Measurements from ENCODE around the gene TRIM46.

The TRIM46 gene

DNA sequence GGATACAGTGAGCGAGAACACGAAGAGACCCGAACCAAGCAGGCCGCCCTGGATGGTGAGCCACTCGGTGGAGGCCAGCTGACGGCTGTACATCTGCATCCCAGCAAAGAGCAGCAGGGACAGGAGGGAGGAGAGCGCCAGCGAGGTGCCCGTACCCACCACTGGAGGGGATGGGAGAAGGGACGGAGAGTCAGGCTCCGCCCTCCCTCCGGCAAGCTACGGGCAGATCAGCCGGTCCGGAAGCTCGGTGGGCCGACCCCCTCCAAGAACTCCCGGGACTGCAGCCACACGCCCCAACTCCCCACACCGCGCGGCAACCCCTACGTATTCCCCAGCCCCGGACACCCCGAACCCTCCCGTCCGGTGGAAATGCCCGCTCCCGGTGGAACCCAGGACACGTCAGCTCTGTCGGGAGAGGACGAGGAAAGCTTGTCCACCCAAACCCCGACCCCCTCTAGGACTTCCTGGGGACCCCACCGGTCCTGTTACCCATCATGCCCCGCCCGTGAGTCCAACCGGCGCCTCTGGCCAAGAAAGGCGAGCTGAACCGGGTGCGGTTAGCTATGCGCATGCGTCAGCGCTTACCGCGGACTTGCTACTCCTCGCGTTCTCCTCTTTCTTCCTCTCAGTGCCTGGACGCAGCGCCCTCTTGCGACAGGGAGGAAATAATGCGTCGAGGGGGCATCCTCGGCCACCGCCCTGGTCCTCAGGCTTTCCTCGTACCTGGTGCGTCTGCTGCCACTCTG is 744 bp upstream of the TRIM46 start, which contains the start of gene KRTCAP2:
Gene KRTCAP2, minus strand, starts transcription at position 573 of the 746 bp plus-strand sequence. Its CDS starts 80 bp downstream, at position 493.
- no peak for FAIRE-seq

DNA sequence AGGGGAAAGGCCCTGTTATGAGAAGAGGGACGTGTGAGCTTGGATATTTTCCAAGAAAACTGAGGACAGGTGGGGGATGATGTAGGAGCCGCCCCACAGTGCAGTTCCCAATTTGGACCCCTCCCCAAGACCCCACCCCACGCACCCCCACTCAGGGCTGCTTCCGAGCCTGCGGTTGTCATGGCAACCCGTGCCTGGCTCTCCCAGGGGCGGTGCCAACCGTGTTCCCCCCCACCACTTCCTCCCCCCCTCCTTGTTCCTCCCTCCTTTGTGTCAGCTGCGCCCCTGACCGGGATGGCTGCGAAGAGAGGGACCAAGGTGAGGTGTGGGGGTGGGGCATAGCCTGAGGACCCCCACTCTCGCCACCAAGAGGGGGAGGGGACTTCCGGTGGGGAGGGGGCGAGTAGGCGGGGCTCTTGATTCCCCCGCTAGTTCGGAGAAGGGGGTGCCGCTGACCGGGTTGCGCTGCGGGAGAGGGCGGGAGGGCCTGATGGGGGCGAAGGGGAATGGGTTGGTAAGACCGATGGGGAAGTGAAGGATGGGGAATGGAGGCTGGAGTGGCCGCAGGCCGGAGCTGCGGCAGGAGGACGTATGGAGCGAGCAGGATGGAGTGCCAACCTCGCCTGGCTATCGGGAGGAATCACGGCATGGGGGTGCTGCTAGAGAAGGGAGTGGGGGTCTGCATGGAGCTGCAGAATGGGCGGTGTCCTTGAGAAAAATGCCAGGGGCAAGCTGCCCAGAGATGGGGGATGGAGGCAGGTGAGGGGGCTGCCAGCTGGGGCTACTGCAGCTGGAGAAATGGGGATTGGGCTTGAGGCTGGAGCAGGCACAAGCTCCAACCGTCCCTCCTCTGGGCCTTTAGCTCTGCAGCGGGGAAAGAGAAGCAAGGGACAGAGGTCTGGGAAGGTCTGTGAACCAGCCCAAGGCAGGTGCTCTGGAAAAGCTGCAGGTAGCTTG is 953 bp downstream of the TRIM46 start:
- no peak for FAIRE-seq

DNA sequence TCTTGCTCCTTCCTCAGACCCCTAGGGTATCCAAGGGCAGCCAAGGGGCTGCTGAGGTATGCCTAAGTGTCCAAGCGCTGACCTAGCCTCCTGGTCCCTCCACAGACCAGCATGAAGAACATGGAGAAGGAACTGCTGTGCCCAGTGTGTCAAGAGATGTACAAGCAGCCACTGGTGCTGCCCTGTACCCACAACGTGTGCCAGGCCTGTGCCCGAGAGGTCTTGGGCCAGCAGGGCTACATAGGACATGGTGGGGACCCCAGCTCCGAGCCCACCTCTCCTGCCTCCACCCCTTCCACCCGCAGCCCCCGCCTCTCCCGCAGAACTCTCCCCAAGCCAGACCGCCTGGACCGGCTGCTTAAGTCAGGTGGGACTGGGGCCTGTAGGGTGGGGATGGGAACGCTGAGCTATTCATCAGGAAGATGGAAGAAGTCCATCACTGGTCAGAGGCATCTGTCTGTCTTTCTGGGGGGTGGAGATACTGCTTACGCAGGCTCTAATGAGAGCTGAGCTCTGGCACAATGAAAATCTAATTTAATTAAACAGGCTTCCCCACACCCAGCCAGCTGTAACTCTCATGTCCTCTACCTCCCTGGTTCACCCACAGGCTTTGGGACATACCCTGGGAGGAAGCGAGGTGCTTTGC is 1.8 kb downstream of the TRIM46 start:
- FAIRE-seq = no peak

DNA sequence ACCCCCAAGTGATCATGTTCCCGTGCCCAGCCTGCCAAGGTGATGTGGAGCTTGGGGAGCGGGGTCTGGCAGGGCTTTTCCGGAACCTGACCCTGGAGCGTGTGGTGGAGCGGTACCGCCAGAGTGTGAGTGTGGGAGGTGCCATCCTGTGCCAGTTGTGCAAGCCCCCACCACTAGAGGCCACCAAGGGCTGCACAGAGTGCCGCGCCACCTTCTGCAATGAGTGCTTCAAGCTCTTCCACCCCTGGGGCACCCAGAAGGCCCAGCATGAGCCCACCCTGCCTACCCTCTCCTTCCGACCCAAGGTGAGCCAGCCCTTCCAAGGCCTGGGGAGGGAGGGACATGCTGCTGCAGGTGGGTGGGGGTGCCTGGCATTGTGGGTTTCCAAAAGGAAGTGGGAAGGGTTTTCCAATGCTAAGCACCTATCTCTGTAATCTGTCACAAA is 2.3 kb downstream of the TRIM46 start:
- no peak for FAIRE-seq

DNA sequence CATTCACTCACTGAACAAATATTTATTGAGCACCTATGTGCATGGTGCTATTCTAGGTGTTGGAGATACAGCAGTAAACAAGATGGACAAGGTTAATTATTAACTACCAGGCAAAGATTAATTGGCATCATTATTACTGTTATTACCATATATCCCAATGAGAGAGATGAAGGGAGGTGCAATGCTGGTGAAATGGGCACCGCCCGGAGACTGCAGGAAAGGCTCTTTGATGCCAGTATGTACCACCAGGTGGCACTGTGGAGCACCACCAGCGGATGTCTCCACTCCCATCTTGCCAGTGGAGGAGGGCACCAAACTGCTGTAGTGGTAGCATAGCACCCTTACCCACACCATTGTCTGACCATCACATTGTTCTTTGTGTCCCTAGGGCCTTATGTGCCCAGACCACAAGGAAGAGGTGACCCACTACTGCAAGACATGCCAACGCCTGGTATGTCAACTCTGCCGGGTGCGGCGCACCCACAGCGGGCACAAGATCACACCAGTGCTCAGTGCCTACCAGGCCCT is 3.0 kb downstream of the TRIM46 start:
- peak; percentile 61 for FAIRE-seq

DNA sequence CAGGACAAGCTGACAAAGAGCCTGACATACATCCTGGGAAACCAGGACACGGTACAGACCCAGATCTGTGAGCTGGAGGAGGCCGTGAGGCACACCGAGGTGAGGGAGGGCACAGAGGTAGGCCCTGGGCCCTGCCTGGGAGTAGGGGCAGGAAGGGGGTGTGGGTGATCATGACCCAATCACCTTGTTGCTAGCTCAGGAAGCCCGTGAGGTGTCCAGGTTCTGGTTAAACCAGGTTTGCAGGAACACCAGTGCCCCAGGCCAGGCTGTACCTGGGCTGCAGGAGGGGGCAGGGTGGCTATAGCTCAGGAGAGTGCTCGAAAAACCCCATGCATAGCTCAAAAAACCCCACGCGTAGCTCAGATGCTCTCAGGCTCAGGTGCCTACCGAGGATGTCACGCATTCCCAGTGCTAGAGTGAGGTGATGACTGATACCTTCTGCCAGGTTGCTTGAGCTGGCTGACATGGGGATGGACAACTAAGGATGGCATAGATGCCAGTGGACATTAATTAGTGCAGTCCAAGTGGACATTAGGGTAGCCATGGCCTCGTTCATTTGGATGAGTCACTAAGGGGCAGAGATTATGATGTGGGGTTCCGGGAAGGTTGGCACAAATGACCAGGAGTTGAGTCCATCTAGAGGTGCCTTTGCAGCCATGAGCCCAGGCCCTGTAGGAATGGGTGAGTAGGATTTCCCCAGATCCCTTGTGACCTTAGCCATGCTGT is 3.7 kb downstream of the TRIM46 start:
- no peak for FAIRE-seq

DNA sequence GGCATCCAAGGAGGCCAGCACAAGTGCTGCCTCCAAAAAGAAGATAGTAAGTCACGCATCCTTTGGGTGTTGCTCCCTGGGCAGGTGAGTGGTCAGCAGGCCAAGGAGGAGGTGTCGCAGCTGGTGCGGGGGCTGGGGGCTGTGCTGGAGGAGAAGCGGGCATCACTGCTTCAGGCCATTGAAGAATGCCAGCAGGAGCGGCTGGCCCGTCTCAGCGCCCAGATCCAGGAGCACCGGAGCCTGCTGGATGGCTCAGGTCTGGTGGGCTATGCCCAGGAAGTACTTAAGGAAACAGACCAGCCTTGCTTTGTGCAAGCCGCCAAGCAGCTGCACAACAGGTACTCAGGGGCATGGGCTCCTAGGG is 4.3 kb downstream of the TRIM46 start:
- FAIRE-seq = no peak

DNA sequence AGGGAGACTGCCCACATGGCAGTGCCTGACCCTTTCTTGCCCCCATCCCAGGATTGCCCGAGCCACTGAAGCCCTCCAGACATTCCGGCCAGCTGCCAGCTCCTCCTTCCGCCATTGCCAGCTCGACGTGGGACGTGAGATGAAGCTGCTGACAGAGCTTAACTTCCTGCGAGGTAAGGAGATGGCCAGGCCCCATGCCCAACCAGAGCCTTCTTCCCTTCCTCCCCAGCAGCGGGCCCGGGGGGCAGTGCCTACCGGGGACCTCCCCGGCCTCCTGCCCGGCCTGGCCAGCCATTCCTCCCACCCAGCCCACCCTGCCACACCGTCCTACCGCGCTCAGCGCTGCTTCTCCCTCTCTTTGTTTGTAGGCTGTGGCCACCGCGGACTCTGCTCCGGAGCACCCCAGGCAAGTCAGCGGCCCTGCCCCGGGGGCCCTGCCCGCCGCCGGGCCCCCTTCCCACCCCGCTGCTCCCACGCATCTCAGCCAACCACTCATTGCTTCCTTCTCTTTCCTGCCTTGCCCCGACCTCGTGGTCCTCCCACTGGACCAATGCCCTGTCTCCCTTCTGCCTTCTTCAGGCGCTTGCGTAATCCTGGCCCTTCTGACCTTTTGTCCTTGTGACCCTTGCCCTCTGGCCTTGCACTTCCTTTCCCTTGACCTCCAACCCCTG is 4.9 kb downstream of the TRIM46 start:
- no peak for FAIRE-seq

DNA sequence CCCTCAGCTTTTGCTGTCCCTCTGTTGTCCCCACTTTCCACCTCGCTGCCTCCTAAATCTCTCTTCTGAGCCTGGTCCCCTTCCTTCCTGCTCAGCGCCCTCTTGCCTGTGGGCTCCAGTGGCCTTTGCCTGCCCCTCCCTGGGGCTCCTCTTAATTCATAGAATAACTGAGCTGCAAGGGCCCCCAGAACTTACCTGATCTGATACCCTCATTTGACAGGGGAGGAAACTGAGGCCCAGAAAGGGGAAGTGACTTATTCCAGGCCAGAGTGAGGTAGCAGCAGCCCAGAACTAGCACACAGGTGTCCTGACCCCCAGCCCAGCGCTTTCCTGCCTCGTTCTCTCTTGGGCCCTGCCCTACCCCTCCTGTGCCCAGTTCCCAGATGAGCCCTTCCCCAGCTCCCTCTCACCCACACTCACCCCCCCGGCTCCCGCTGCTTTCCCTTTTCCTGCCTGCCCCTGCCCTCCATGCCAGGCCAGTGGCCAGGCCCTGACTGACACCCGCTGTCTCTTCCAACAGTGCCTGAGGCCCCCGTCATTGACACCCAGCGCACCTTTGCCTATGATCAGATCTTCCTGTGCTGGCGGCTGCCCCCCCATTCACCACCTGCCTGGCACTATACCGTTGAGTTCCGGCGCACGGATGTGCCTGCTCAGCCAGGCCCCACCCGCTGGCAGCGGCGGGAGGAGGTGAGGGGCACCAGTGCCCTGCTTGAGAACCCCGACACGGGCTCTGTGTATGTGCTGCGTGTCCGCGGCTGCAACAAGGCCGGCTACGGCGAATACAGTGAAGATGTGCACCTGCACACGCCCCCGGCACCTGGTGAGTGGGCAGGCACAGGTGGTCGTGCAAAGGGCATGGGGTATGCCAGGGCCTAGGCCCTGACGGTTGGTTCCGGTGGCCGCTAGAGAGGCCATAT is 5.7 kb downstream of the TRIM46 start:
- FAIRE-seq = no peak

DNA sequence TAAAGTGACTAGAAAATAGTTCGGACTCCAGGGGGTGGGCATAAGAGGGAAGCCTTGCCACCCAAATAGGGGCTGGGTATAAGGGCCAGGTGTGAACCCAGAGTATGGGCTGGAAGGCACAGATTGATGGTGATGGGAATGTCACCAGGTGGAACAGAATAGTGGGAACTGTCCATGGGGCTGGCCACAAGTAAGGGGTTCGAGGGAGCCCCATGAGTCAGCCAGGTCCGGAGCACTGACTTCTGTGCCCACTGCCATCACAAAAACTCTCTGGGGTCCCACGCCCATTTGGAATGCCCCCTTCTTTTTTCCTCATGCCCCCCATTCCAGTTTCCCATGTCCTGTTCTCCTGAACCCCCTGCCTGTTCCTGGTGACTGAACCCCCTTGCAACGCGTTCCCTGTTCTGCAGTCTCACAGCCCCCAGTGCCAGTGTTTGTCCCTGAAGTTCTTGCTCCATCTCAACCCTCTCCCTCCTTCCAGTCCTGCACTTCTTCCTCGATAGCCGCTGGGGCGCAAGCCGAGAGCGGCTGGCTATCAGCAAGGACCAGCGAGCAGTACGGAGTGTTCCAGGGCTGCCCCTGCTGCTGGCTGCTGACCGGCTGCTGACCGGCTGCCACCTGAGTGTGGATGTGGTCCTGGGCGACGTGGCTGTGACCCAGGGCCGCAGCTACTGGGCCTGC is 7.9 kb downstream of the TRIM46 start:
- FAIRE-seq = no peak

DNA sequence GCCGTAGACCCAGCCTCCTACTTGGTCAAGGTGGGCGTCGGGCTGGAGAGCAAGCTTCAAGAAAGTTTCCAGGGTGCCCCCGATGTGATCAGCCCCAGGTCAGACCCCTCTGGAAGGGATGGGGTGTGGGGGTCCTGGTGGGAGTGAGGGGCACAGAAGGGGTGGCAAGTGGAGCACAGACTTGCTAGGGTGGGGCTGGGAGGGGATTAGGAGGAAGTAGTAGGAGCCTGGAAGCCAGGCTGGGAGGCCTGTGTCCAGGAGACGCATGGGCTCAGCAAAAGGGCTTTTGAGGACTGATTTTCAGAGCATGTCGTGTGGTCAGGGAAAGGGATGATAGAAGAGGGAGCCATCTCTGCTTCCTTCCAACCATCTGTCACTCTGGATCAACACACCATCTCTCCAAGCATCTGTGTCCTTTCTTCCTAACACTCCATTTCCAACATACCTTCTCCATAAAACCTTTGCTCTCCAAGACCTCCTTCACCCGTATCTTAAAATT is 8.5 kb downstream of the TRIM46 start:
- FAIRE-seq = no peak

DNA sequence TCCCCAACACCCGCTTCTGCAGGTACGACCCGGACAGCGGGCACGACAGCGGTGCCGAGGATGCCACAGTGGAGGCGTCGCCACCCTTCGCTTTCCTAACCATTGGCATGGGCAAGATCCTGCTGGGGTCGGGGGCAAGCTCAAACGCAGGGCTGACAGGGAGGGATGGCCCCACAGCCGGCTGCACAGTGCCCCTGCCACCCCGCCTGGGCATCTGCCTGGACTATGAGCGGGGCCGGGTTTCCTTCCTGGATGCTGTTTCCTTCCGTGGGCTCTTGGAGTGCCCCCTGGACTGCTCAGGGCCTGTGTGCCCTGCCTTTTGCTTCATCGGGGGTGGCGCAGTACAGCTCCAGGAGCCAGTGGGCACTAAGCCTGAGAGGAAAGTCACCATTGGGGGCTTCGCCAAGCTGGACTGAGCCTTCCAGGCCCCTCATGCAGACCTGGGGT is 10.1 kb downstream of the TRIM46 start:
- no peak for FAIRE-seq

DNA sequence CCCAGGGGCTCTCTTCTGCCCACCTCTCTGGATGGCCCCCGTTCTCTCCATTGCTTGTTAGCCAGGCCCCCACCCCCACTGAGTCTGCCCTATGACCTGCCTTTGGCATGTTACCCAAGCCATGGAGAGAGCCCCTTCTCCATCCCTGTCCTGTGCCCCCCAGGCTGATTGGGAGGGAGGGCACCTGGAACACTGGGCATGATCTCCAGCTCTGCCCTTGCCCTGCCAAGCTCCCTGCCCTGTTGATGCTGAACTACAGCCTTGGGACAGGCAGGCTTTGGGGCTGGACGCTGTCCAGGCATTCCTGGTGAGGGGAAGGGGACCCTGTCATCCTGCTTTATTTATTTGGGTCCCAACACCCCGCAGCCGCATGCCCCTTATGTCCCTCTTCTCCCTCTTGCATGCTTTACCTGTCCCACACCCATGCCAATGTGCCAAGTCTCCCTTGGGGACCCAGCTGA is 10.7 kb downstream of the TRIM46 start:
- FAIRE-seq = no peak

DNA sequence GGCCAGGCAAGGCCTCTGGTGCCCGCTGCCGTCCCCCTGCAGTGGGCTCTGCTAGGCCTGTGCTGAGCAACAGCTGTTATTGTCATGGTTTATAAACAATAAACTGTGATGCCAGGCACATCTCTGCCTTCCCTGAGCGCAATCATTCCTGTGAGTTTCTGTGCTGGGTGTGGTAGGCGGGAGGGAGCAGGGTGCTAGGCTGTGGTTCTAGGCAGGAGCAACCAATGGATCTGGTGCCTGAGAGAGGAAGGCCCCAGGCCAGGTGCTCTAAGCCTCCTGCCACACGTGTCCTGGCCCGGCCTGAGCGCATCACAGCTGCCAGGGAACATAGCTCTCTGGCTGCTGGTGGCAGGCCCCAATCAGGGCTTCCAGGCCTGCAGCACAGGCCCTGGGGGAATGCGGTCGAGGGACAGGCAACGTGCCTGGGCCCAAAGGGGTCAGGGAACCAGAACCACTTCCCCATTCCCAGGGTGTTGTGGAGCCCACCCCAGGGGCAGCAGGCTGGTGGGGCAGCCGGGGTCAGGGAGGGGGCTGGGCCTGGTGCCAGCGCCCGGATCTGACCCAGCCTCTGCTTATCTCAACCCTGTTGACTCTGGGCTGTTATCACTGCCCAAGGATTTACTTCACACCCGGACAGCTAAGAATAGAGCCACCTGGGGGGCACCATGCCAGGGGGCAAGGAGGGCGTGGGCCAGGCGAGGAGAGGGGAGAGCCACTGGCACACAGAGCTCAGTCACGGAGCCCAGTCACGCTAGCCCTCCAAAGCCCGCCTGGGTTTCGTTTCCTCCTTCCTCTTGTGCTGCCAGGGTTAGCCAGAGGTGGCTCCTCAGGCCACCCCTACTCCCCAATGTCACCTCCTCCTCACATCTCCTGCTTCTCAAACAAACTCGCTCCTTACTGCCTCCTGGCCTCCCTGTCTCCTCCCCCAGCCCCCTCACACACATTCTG is 11.5 kb downstream of the TRIM46 start:
- no peak for FAIRE-seq

DNA sequence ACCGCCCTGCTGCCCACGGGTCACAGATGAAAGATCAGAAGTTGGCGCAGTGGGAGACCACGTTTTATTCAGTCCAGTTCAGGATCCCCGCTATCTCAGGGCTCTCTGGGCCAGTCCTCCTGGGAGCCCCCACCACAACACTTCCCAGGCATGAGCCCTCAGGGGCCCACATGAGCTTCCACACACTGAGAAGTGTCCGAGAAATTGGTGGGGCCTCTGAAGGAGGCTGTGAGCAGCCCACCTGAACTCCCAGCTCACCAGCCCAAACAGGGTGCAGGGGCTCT is 12.1 kb downstream of the TRIM46 start:
- no peak for FAIRE-seq

DNA sequence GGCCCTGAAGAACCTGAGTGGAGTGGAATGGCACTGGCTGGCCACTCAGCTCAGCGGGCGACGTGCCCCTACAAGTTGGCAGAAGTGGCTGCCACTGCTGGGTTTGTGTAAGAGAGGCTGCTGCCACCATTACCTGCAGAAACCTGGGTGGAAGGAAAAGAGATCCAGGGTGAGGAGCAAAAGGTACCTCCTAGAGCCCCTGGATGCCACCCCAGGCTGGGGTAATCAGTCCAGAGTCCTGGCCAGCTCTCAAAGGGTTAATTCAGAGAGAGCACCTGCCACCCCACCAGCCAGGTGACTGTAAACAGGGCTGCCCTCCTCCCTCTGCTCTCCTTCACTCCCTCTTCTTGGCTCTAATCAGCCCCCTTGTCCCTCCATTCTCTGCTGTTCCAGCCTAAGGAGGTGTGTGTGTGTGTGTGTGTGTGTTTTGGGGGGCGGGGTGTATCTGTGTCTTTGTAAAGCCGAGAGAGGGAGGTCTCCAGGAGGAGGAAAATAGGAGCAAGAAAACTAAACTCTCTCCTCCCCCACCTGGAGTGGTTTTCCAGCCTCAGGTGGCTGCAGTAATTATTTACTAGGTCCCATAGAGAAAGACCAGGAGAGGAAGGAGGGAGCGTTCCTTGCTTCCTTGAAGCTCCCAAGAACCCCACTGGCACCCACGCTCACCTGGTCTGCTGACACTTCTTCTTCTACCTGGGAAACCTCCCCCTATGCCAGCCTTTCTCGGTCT is 12.6 kb downstream of the TRIM46 start:
- no peak for FAIRE-seq

DNA sequence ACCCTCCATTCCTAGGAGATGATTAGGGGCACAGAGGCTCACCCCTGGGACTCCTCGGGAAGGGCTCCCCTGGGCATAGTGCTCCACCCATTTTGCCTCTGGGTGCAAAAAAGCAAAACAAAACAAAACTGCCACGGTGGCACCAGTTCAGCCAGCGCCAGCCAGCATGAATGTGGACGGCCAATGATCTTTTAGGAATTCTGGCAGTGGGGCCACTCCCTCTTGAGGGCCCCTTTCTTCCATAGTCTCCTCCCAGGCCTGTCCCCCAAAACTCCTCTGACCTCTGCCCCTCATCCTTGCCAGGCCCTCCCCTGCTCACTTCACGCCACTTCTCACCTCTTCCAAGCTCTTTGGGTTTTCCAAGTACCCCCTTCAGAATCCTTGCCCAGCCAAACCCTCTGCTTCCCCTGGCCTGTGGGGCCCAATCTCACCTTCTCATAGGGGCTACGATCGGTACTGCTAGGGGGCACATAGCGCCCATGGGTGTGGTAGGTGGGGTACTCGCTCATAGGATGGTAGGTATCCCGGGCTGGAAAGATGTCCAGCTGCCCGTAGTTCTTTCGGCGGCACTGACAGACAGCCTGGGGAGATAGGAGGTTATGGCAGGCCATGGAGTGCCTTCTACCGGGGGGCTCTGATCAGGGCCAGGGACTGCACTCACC is 13.3 kb downstream of the TRIM46 start:
- FAIRE-seq = no peak
